ENCODE data around the gene PPM1L.
A peak's percentile ranks its signal among the peaks of the same experiment; 100 is the strongest.
"Not testable (repeated sequence)": the region's sequence is repeated elsewhere in the genome, so short reads cannot be mapped to it uniquely, and the experiment has no call there.

The PPM1L gene

GRCh38 chr3:160941885-160942494, 186.0 kb downstream of the PPM1L start:
- DNase-seq = peak; percentile 69

DNA sequence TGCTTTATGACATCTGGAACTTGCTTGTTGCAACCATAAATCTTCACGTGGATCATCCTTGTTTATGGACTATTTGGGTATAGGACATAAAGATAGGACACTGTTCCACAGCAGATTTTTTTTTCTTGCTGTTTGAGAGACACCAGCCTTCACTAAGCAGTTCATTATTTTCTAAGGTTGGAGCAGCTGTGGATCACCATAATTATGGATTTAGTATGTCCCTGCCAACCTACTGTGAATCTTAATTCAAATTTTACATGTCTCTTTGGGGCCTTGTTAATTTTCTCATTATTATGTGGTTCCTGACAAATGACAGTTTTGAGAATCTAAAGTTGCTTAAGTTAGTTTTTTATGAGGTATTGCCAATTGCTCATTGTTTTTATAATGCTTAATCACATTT, 188.0 kb downstream of the PPM1L start:
- no peak for DNase-seq

GRCh38 chr3:160945336-160945735, 189.3 kb downstream of the PPM1L start:
- DNase-seq = no peak

GRCh38 chr3:160948273-160948672, 192.2 kb downstream of the PPM1L start:
- no peak for DNase-seq

- DNase-seq = no peak
Observed at GRCh38 chr3:160949460-160949859, 193.4 kb downstream of the PPM1L start.

- no peak for DNase-seq
Observed at GRCh38 chr3:160950542-160950941, 194.5 kb downstream of the PPM1L start.

DNA sequence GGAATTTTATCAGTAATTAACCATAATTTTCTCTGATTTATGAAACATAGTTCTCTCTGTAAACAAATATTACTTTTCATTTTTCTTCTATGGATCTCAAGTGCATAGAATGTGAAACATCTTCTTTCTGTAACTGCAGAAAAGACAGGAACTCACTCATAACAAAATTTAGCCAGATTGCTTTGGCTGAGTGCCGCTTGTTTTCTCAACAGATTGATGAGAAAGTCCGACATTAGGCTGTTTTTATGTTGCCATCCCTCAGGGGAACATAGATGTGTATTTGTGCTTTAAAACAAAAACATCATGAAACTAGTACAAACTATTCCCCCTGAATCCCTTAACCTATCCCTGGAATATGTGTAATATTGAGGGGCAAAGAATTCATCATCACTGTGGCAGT, 194.9 kb downstream of the PPM1L start:
- no peak for DNase-seq

- no peak for DNase-seq
Observed at GRCh38 chr3:160951642-160952487, 195.8 kb downstream of the PPM1L start.

- no peak for DNase-seq
Observed at GRCh38 chr3:160953686-160954085, 197.7 kb downstream of the PPM1L start.

DNA sequence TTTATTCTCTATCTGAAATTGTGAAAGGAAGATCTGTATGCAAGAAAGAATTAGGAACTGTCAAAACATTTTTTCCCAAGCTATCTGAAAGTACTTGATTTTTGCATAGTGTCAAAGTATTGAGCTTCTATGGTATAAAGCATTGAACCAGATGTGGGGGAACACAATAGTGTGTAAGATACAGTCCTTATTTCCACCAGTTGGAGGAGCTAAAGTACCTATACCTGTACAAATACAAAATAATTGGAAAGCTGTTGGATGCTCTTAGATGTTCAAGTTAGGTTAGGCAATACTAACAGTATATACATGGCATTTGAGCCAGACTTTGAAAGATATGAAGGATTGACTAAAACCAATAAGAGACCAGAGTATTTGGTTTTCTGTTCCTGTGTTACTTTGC, 200.8 kb downstream of the PPM1L start:
- no peak for DNase-seq

- DNase-seq = no peak
Observed at GRCh38 chr3:160960568-160960967, 204.5 kb downstream of the PPM1L start.

GRCh38 chr3:160963949-160964348, 207.9 kb downstream of the PPM1L start:
- no peak for DNase-seq

DNA sequence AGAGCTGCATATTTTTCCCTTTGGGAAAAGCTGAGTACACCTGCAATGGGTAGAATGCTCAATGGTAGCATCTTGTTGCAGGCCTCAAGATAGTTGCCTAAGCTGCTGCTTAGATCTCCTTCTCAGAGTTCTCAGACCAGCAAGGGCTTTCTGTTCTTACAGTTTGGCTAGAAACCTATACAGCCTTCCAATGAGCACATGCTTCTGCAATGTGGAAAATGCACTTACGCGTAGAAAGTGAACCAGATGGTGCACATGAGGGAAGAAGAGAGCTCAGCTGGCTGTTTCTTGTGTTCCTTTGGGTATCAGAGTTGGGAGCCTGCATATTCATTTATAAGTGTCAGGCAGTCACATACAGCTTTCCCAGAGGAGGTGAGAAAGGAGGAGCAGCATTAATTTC, 212.7 kb downstream of the PPM1L start:
- DNase-seq = no peak

DNA sequence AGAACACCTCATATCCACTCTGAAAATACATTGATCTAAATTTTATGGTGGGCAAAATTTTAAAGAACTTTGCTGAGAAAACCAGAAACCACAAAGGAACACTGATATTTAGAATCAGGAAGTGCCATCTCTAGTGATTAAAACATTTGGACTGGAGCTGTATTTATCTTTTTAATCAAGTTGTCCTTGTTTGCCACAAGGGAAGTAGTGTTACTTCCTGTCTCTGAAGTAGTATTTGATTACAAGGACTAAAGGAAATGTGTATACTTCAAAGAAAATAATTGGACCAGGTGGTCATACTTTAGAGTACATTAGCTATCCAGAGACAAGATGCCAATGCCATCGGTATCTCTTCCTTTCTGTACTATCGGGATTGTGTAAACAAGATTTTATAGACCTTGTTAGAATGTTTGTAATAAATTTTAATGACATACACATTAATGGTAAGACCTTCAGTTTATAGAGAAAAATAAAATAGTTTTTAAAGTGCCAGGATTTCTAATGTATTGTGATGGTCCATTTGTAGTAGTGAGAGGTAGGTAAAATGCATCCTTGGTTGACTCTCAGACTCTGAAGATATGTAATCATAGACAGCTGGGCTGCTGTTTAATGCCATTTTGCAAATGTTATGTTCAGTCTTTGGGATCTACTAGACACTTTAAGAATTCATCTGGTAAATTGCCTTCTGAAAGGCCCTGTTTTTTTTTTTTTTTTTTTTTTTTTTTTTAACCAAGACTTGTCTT, 217.2 kb downstream of the PPM1L start:
- no peak for DNase-seq

DNA sequence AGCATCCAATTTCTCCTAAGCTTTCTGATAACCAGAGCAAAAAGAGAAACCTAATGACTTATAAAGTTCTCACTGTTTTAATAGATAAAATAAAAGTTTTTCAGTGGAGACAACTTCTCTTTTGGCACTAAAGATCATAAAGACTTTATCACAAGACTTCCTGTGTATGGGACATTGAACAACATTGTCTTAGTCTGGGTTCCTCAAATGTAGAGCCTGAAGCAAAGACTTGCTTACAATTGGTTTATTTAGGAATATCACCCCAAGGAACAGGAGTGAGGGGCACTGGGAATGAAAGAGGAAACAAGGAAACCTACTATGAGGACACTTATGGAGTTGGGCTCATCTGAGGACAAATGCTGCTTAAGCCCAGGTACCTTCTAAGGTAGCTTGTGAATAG, 221.7 kb downstream of the PPM1L start:
- DNase-seq = no peak

DNA sequence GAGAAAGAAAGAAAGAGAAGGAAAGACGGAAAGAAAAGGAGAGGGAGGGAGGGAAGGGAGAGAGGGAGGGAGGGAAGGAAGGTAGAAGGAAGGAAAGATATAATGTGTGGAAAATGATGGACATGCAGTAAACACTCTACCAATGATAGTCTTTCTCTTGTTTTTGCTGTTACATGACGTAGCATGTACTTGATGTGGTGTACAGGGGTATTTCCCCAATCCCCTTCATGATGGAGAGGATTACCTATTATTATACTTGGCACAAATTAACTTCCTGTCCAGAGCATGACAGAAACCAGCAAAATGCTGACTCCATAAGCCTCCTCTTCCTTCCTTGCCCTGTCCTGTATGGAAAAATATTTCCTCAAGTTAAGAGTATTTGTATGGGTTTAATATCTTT, 224.7 kb downstream of the PPM1L start:
- DNase-seq = no peak

DNA sequence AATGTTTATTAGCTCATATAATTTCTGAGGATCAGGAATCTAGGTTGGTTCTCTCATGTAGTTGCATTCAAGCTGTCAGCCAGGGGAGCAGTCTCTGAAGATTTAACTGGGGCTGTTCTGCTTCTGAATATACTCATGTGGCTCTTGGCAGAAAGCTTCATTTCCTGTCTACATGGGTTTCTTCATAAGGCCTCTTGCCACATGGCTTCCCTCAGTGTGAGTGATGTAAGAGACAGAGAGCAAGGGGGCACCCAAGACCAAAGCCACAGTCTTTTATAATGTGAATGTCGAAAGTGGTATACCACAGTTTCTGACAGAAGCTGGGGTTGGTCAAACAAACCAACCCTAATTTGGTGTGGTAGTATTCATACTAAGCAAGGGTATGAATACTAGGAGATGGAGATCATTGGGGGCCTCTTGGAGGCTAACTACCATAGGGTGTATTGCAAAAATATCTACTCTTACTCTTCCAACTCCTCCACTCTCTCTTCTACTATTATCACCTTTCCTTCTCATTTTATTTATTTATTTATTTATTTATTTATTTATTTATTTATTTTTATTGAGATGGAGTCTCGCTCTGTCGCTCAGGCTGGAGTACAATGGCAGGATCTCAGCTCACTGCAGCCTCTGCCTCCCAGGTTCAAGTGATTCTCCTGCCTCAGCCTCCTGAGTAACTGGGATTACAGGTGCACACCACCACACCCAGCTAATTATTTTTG, 225.3 kb downstream of the PPM1L start:
- DNase-seq = peak; percentile 27

DNA sequence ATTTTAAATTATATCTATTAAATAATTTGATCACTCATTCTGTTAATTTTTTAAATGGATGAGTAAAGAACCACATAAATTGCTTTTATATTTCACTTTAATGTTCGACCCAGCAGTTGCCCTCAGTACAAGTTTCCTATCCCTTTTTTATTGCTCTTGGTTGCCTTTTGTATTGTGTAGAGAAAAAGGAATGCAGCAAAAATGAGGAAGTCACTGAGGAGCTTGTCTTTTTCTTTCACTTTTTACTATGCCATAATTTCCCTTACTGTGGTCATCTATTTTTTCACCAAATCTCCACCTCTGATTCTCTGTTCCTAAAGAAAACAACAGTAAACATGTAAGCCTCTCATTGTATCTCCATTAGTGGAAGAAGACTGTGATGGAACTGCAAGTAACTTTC, 226.5 kb downstream of the PPM1L start:
- DNase-seq = no peak

- DNase-seq = not testable (repeated sequence)
Observed at GRCh38 chr3:160983900-160984299, 227.9 kb downstream of the PPM1L start.

DNA sequence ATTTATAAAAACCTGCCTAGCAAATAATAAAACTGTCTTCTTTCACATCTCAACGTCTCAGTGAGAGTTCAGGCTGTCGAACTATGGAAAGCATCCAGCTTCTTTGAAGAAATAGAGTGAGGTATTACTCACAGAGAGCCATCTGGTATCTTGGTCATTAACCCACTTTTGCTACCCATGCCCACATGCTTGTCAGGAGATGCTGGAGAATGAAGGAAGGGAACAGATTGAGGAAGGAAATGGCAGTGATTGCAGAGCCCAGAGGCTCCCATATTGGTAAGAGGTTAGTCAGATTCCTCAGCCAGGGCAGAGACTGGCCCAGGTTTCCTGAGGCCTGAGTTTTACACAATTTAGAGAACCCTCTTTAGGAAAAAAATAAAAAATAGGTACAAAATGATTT, 230.0 kb downstream of the PPM1L start:
- no peak for DNase-seq

DNA sequence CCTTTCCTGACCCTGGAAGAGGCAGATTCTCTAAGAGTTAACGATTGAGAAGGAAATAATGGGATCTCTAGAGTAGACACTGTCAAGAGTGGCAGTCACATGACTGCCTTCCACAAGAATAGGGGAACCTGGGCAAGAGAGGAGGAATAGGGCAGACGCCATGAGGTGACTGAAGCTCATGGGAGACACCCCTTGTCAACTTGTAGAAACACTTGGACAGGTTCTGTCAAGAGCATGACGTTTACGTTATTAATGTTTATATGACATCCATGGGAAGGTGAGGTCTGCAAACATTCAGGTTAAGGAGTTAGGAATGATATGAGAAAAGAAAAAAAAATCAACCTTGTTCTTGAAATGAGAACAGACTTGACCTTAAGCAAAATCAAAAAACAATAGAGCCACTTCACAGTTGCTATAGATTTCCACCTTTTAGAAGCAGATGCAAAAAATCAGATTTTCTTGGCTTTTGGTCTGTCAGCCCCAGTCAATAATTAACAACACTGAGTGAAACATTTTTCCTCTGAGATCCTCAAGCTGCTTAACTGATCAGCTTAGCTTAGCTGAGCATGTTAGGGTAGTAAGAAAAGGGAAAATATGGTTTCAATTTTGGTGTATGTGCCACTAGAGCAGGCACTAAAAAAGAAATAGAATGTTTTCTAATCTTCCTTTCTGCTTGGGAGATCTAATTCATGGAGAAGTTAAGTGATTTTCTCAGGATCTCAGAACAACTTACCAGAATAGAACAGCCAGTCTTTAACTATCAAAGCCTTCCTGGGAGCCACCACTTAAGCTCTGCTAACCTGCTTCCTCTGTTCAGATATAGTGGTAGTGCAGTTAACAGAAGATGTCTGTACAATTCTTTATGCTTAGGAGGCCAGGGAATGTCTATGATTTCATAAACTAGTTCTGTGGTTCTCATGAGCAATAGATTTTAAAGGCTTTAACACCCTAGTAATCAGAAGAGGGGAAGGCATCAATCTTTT, 232.2 kb downstream of the PPM1L start:
- no peak for DNase-seq

- no peak for DNase-seq
Observed at GRCh38 chr3:160990446-160990845, 234.4 kb downstream of the PPM1L start.
